ENCODE measurements around the gene SEMA6A.
A peak's percentile ranks its signal among the peaks of the same experiment; 100 is the strongest.

SEMA6A gene

DNA sequence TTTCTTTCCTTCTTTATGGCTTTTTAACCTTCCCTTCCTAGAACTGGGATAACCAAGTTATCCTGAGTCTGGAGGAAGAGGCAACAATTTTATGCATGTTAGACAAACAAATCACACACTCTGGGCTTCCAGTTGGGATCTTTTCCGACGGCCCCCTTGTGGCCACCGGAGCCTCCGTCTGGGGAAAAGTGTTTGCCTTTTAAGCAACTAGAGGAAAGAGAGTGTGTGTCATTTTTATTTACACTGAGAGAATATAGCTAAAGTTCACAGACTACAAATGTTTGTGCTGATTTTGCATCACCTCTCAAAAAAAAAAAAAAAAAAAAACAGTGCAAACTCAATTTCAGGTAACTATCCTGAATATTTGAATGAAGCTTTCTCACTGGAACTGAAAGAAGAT is 126.2 kb downstream of the SEMA6A start:
- peak overlapping the region; percentile 37 to 83 (median 77) for H3K27ac Mint-ChIP-seq
- H3K9me3 Mint-ChIP-seq: no peaks in the 10 kb centered on the region
- H3K36me3 Mint-ChIP-seq (ENCODE audit: low read depth): peaks cover 78% of the 10 kb centered on the region
- H3K4me3 Mint-ChIP-seq: no peak overlapping the region
- TF ChIP-seq CTCF (IDR thresholded peaks at IDR 0.05; ENCODE audit: unreplicated experiment in 3 of 3): no peak
- peaks cover 5% of the 10 kb centered on the region for H3K27me3 Mint-ChIP-seq (ENCODE audit: low read depth)
- peaks cover 66% of the 10 kb centered on the region for H3K4me1 Mint-ChIP-seq

GRCh38 chr5:116446356-116447005 is 128.1 kb downstream of the SEMA6A start:
- H3K27me3 Mint-ChIP-seq (ENCODE audit: low read depth): peaks cover 5% of the 10 kb centered on the region
- H3K9me3 Mint-ChIP-seq: no peaks in the 10 kb centered on the region
- peaks cover 77% of the 10 kb centered on the region for H3K36me3 Mint-ChIP-seq (ENCODE audit: low read depth)
- peaks cover 69% of the 10 kb centered on the region for H3K4me1 Mint-ChIP-seq
- H3K27ac Mint-ChIP-seq: peak overlapping the region in 2 of 3 experiments; percentile 44 to 72
- TF ChIP-seq CTCF (IDR thresholded peaks at IDR 0.05; ENCODE audit: unreplicated experiment in 3 of 3): no peak
- no peak overlapping the region for H3K4me3 Mint-ChIP-seq

GRCh38 chr5:116445311-116445710 is 129.3 kb downstream of the SEMA6A start:
- peaks cover 72% of the 10 kb centered on the region for H3K4me1 Mint-ChIP-seq
- H3K27me3 Mint-ChIP-seq (ENCODE audit: low read depth): peaks cover 5% of the 10 kb centered on the region
- peaks cover 67% of the 10 kb centered on the region for H3K36me3 Mint-ChIP-seq (ENCODE audit: low read depth)
- H3K4me3 Mint-ChIP-seq: no peak overlapping the region
- H3K27ac Mint-ChIP-seq: peak overlapping the region; percentile 15 to 85 (median 68)
- TF ChIP-seq CTCF (IDR thresholded peaks at IDR 0.05; ENCODE audit: unreplicated experiment in 3 of 3): no peak
- no peaks in the 10 kb centered on the region for H3K9me3 Mint-ChIP-seq

DNA sequence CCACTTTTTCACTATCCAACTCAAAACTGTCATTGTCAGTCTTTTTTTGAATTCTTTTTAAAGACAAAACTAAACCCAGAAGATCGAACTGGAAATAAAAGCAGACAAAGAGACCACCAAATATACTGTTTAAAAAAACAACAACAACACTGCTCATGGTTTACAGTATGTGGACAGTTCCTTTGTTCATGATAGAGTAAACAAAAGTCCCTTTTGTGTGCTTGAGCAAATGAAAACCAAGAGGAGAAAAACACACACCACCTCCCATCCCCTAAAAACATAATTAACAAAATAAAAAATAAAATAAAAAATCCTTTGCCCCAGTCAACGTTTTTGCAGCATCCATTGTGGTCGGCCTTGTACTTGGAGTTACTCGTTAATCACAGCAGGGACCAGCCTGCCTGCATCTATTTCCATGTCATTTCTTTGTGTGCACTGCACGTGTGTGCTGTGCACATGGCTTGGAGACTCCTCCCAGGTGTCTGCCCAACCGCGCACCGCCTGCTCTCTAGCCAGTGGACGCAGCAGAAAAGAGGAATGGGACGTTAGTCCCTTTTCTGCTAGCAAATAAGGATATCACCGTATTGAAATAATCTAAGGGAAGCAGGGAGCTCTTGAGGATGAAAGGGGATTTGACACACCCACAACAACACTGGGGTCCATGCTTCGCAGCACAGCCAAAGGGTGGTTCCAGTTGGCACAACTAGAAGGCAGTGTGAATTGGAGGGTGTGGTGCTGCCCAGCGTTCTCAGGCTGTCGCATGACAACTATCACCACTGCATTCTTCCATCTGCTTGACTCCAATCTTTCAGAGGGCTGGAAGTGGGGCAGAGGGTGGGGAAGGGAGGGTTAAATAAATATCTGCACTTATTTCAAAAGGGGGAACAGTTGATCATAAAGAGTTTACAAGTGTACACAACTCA is 130.0 kb downstream of the SEMA6A start:
- peak overlapping the region in 1 of 3 experiments; percentile 32 for H3K4me3 Mint-ChIP-seq
- peaks cover 77% of the 10 kb centered on the region for H3K4me1 Mint-ChIP-seq
- H3K27ac Mint-ChIP-seq: peak overlapping the region; percentile 52 to 85 (median 68)
- no peaks in the 10 kb centered on the region for H3K9me3 Mint-ChIP-seq
- no peak for TF ChIP-seq CTCF (IDR thresholded peaks at IDR 0.05; ENCODE audit: unreplicated experiment in 3 of 3)
- H3K36me3 Mint-ChIP-seq (ENCODE audit: low read depth): peaks cover 65% of the 10 kb centered on the region
- peaks cover 9% of the 10 kb centered on the region for H3K27me3 Mint-ChIP-seq (ENCODE audit: low read depth)

DNA sequence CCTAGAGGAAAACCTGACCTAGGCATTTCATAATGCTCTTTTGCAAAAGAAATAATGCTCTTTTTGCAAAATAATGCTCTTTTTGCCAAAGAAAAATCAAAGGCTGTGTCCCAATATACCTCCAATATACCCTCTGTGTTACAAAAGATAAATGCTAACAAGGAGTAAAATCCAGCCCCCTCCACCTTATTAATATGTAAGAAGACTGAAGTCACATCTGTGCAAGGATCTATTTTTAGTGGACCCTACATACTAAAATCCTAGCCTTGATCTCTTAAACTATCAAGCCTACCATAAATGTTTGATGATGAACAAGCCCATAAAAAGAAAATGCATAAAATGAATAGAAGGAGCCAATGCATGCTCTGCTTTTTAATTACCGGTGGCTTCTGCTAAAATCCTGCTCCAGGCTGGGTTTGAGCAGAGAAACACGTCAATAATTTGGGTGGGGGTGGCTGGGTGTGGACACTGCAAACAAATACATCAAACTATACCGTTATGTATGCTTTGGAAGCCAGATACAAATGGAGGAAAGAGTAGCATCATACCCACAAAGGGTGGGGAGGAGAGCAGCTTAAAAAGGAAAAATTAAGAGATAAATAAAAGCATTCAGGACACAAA is 131.6 kb downstream of the SEMA6A start:
- H3K27ac Mint-ChIP-seq: peak overlapping the region; percentile 45 to 68 (median 66)
- H3K36me3 Mint-ChIP-seq (ENCODE audit: low read depth): peaks cover 49% of the 10 kb centered on the region
- no peaks in the 10 kb centered on the region for H3K9me3 Mint-ChIP-seq
- H3K27me3 Mint-ChIP-seq (ENCODE audit: low read depth): peaks cover 13% of the 10 kb centered on the region
- H3K4me1 Mint-ChIP-seq: peaks cover 78% of the 10 kb centered on the region
- TF ChIP-seq CTCF (IDR thresholded peaks at IDR 0.05; ENCODE audit: unreplicated experiment in 3 of 3): no peak
- no peak overlapping the region for H3K4me3 Mint-ChIP-seq
